ENCODE data around the gene FLACC1. TPM values are rescaled to one million over a fixed set of nuclear protein-coding genes. Genes with fewer than 3 reads are reported as not detected.

FLACC1 gene
- total and polyA plus RNA-seq, 9 of the 15 experiments (the other 6 are each of a cell fraction or from before 2014, with no cell fraction given): 0.07 to 0.68 (median 0.22) TPM; not detected in 2

DNA sequence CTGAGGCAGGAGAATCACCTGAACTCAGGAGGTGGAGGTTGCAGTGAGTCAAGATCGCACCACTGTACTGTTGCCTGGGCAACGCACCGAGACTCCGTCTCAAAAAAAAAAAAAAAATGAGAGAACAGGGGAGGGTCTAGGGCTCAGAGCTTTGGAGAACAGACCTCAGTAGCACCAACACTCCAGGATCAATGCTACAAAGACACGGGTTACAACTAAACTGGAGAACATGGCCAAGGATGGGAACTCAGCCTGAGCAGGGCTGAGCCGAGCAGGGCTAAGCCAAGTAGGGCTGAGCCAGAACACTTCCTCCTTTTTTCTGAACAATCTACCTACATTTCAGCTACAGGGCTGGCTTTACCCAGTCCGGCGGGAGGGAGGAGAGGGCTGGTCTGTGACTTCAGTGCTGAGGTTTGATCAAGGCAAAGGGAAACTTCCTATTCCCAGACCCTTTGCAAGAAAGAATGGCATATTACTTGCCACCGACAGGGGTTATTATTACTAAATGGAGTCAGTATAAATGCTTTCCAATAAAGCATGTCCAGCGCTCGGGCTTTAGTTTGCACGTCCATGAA is 99.7 kb downstream of the FLACC1 start (continued):
- TF ChIP-seq ETV5 (CRISPR knock-in tag; IDR thresholded peaks at IDR 0.05; ENCODE audit: low read depth) (no peak), KAT7 (CRISPR knock-in tag; IDR thresholded peaks at IDR 0.05; ENCODE audit: borderline replicate concordance) (no peak), FOXA1 (IDR thresholded peaks at IDR 0.05; ENCODE audit: borderline replicate concordance) (no peak), ZNF354B (CRISPR knock-in tag; IDR thresholded peaks at IDR 0.05) (no peak), JUN (IDR thresholded peaks at IDR 0.05; ENCODE audit: borderline replicate concordance, low read depth, low read length) (no peak), JUN (CRISPR knock-in tag; IDR thresholded peaks at IDR 0.05; ENCODE audit: borderline replicate concordance) (no peak), RFX5 (IDR thresholded peaks at IDR 0.05; ENCODE audit: low read depth, low read length) (no peak), TGIF2 (CRISPR knock-in tag; IDR thresholded peaks at IDR 0.05) (no peak), ZNF239 (CRISPR knock-in tag; IDR thresholded peaks at IDR 0.05) (no peak), ZNF311 (CRISPR knock-in tag; IDR thresholded peaks at IDR 0.05) (no peak), TCF3 (CRISPR knock-in tag; IDR thresholded peaks at IDR 0.05) (no peak), RCOR1 (IDR thresholded peaks at IDR 0.05; ENCODE audit: borderline replicate concordance in 1 of 2, low read depth in 2 of 2, low read length in 2 of 2) (no peak), ZNF146 (CRISPR knock-in tag; IDR thresholded peaks at IDR 0.05; ENCODE audit: unreplicated experiment) (no peak), RBFOX2 (IDR thresholded peaks at IDR 0.05; ENCODE audit: low read depth, low read length) (0 out of 2 replicates have a peak, but pooled peaks have one; percentile 30), ZC3H8 (IDR thresholded peaks at IDR 0.05) (no peak), RAD21 (CRISPR knock-in tag; conservative IDR thresholded peaks at IDR 0.05 in 1 of 2, IDR thresholded peaks at IDR 0.05 in 1 of 2) (no peak), E2F3 (CRISPR knock-in tag; IDR thresholded peaks at IDR 0.05) (no peak), ZNF175 (CRISPR knock-in tag; IDR thresholded peaks at IDR 0.05; ENCODE audit: low read depth) (no peak)
- TF ChIP-seq, protein P1, sequence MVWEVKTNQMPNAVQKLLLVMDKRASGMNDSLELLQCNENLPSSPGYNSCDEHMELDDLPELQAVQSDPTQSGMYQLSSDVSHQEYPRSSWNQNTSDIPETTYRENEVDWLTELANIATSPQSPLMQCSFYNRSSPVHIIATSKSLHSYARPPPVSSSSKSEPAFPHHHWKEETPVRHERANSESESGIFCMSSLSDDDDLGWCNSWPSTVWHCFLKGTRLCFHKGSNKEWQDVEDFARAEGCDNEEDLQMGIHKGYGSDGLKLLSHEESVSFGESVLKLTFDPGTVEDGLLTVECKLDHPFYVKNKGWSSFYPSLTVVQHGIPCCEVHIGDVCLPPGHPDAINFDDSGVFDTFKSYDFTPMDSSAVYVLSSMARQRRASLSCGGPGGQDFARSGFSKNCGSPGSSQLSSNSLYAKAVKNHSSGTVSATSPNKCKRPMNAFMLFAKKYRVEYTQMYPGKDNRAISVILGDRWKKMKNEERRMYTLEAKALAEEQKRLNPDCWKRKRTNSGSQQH (CRISPR knock-in tag; IDR thresholded peaks at IDR 0.05): no peak
- TF ChIP-seq, protein P2, sequence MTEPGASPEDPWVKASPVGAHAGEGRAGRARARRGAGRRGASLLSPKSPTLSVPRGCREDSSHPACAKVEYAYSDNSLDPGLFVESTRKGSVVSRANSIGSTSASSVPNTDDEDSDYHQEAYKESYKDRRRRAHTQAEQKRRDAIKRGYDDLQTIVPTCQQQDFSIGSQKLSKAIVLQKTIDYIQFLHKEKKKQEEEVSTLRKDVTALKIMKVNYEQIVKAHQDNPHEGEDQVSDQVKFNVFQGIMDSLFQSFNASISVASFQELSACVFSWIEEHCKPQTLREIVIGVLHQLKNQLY (CRISPR knock-in tag; conservative IDR thresholded peaks at IDR 0.05): no peak
- TF ChIP-seq, protein P3, sequence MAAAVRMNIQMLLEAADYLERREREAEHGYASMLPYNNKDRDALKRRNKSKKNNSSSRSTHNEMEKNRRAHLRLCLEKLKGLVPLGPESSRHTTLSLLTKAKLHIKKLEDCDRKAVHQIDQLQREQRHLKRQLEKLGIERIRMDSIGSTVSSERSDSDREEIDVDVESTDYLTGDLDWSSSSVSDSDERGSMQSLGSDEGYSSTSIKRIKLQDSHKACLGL (CRISPR knock-in tag; IDR thresholded peaks at IDR 0.05; ENCODE audit: borderline replicate concordance, poor library complexity, severe bottlenecking): no peak
- TF ChIP-seq, protein P4, sequence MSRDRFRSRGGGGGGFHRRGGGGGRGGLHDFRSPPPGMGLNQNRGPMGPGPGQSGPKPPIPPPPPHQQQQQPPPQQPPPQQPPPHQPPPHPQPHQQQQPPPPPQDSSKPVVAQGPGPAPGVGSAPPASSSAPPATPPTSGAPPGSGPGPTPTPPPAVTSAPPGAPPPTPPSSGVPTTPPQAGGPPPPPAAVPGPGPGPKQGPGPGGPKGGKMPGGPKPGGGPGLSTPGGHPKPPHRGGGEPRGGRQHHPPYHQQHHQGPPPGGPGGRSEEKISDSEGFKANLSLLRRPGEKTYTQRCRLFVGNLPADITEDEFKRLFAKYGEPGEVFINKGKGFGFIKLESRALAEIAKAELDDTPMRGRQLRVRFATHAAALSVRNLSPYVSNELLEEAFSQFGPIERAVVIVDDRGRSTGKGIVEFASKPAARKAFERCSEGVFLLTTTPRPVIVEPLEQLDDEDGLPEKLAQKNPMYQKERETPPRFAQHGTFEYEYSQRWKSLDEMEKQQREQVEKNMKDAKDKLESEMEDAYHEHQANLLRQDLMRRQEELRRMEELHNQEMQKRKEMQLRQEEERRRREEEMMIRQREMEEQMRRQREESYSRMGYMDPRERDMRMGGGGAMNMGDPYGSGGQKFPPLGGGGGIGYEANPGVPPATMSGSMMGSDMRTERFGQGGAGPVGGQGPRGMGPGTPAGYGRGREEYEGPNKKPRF (IDR thresholded peaks at IDR 0.05; ENCODE audit: low read depth, low read length): no peak
- TF ChIP-seq, protein P5, sequence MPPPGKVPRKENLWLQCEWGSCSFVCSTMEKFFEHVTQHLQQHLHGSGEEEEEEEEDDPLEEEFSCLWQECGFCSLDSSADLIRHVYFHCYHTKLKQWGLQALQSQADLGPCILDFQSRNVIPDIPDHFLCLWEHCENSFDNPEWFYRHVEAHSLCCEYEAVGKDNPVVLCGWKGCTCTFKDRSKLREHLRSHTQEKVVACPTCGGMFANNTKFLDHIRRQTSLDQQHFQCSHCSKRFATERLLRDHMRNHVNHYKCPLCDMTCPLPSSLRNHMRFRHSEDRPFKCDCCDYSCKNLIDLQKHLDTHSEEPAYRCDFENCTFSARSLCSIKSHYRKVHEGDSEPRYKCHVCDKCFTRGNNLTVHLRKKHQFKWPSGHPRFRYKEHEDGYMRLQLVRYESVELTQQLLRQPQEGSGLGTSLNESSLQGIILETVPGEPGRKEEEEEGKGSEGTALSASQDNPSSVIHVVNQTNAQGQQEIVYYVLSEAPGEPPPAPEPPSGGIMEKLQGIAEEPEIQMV (tag; conservative IDR thresholded peaks at IDR 0.05; ENCODE audit: low read depth): no peak
